PFSK-1 (cell line): ENCODE data around the gene DCLK2.

Experiments used
- POLR2AphosphoS5 ChIP-seq: IDR thresholded peaks from 2 replicates; pipeline ENCODE4 v1.6.1; 2012; ENCODE audit warnings: low read depth, mild to moderate bottlenecking, control low read depth, low read length, moderate library complexity
- SIN3A ChIP-seq: IDR thresholded peaks from 2 replicates; pipeline ENCODE4 v1.6.1; 2012; ENCODE audit warnings: mild to moderate bottlenecking, low read length, moderate library complexity, borderline replicate concordance; ENCODE audit not compliant: insufficient read depth
- TAF1 ChIP-seq: IDR thresholded peaks from 2 replicates; pipeline ENCODE4 v1.6.1; 2012; ENCODE audit warnings: low read length, control low read depth, borderline replicate concordance; ENCODE audit not compliant: insufficient read depth
- TF ChIP-seq, protein P1 (sequence below), 2 experiments: IDR thresholded peaks; 2 replicates each; pipeline versions ENCODE4 v1.6.1 to v1.8.0; 2011 to 2012; ENCODE audit warnings: low read depth in 2 of 2, low read length in 2 of 2, control low read depth in 1 of 2, inconsistent platforms in 1 of 2, mild to moderate bottlenecking in 1 of 2, moderate library complexity in 1 of 2; ENCODE audit not compliant: insufficient read depth in 1 of 2

DNA sequence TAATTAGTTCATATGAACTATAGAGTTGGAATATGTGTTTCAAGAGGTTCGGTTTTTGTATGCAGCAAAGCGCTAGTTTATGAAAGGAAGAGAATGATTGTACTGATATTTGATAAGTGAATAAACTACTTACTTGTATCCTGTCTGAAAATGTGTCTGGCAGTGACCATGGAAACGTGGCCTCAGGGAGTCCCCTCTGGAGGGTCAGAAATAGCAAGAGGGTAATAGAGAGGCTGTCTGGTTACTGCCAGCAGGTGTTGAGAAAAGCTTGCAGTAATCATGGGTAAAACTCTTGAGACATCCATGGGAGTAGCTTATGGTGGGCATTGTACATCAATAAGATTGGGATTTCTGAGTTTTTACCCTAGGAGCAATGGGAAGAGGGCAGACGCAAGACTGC is 77.1 kb downstream of the DCLK2 start:
- TF ChIP-seq POLR2AphosphoS5 = no peak
- TF ChIP-seq TAF1 = no peak
- TF ChIP-seq, protein P1, sequence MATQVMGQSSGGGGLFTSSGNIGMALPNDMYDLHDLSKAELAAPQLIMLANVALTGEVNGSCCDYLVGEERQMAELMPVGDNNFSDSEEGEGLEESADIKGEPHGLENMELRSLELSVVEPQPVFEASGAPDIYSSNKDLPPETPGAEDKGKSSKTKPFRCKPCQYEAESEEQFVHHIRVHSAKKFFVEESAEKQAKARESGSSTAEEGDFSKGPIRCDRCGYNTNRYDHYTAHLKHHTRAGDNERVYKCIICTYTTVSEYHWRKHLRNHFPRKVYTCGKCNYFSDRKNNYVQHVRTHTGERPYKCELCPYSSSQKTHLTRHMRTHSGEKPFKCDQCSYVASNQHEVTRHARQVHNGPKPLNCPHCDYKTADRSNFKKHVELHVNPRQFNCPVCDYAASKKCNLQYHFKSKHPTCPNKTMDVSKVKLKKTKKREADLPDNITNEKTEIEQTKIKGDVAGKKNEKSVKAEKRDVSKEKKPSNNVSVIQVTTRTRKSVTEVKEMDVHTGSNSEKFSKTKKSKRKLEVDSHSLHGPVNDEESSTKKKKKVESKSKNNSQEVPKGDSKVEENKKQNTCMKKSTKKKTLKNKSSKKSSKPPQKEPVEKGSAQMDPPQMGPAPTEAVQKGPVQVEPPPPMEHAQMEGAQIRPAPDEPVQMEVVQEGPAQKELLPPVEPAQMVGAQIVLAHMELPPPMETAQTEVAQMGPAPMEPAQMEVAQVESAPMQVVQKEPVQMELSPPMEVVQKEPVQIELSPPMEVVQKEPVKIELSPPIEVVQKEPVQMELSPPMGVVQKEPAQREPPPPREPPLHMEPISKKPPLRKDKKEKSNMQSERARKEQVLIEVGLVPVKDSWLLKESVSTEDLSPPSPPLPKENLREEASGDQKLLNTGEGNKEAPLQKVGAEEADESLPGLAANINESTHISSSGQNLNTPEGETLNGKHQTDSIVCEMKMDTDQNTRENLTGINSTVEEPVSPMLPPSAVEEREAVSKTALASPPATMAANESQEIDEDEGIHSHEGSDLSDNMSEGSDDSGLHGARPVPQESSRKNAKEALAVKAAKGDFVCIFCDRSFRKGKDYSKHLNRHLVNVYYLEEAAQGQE (IDR thresholded peaks at IDR 0.05; ENCODE audit: insufficient read depth in 1 of 2, low read depth in 2 of 2, low read length in 2 of 2) = no peak
- no peak for TF ChIP-seq SIN3A
